Urinary bladder (tissue), 4 donors: Measurements from ENCODE around the gene KCNH1. TPM values are rescaled to one million over a fixed set of nuclear protein-coding genes. Genes with fewer than 3 reads are reported as not detected.

ENCODE experiments used
- DNase-seq: peaks from one replicate; pipeline ENCODE4 v3.0.0-alpha.2; 2015; ENCODE audit errors: extremely low spot score
- H3K27ac ChIP-seq: one replicate; pipeline ENCODE4 v1.5.1; 2013; ENCODE audit warnings: low read depth, mild to moderate bottlenecking, moderate library complexity
- H3K36me3 ChIP-seq: one replicate; pipeline ENCODE4 v1.6.1; 2013; ENCODE audit warnings: mild to moderate bottlenecking, moderate library complexity; ENCODE audit not compliant: insufficient read depth
- H3K4me1 ChIP-seq: one replicate; pipeline ENCODE4 v1.6.1; 2013; ENCODE audit warnings: mild to moderate bottlenecking, moderate library complexity; ENCODE audit not compliant: insufficient read depth
- H3K4me3 ChIP-seq: one replicate; pipeline ENCODE4 v1.5.1; 2013; ENCODE audit warnings: low read depth, low read length
- WGBS: extraction: QIAGEN DNeasy Blood & Tissue Kit; methylation state at CpG from one replicate; pipeline ENCODE4 v1.1.7; 2013; 5-methylcytosine and 5-hydroxymethylcytosine counted together
- polyA plus RNA-seq: library from polyadenylated mRNA; stranded (reverse); fragments of 200-250 nt; gene quantifications from one replicate; pipeline ENCODE4 v1.2.3, GENCODE V29; 2013
- total RNA-seq: library from RNA; depleted of rRNA; stranded (reverse); fragments of >200 nt; gene quantifications from one replicate; pipeline ENCODE4 v1.2.3, GENCODE V29; 2014
- donor health status: healthy with polysubstance abuse.
- donor health status: healthy.

The KCNH1 gene
- total RNA-seq (2.0 TPM), polyA plus RNA-seq (0.20 TPM)

- Histone ChIP-seq H3K4me1 (no peaks in the 10 kb centered on the region), H3K4me3 (peak within 1 kb of the TSS; percentile 42), H3K27ac (no peak within 1 kb of the TSS), H3K36me3 (no peaks in the 10 kb centered on the region)
- DNase-seq, result no peak
- WGBS, result 1% methylated on average over 61 of the region's 61 CpGs
Measured at GRCh38 chr1:211133836-211134669, at the start of gene KCNH1. Gene KCNH1, minus strand, starts transcription at chr1:211134148. Its CDS starts 203 bp downstream, at chr1:211133945.

DNA sequence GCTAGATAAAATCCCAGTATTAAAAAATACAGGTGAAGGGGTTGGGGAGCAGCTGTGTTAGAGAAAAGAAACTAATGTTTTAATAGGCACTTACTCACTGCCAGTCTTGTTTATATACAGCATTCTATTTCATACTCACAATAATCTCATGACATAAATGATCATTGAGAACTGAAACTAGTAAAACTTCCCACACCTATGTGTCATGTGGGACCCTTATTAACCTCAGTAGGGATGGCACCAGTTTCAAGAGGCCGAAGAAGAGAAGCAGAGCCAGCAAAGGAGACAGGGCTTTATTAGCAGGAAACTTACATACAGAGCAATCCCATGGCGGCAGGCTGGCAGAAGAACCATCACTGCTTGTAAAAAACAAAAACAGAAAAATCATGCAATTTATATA is 48.8 kb upstream of the KCNH1 start:
- DNase-seq, result no peak
- 64% methylated on average over 2 of the region's 2 CpGs for WGBS
- no peak overlapping the region for H3K27ac ChIP-seq
- no peaks in the 10 kb centered on the region for H3K36me3 ChIP-seq
- H3K4me3 ChIP-seq, result no peak overlapping the region
- H3K4me1 ChIP-seq, result no peaks in the 10 kb centered on the region

- no peaks in the 10 kb centered on the region for H3K36me3 ChIP-seq
- no peak for DNase-seq
- no peak overlapping the region for H3K4me3 ChIP-seq
- H3K4me1 ChIP-seq, result no peaks in the 10 kb centered on the region
- no peak overlapping the region for H3K27ac ChIP-seq
- 64% methylated on average over 2 of the region's 2 CpGs for WGBS
Measured at GRCh38 chr1:211174375-211174774, 40.4 kb upstream of the KCNH1 start.

GRCh38 chr1:211172657-211173056 is 38.7 kb upstream of the KCNH1 start:
- Histone ChIP-seq H3K36me3 (no peaks in the 10 kb centered on the region), H3K4me3 (no peak overlapping the region), H3K27ac (no peak overlapping the region), H3K4me1 (no peaks in the 10 kb centered on the region)
- DNase-seq, result no peak

- Histone ChIP-seq H3K27ac (no peak overlapping the region), H3K4me3 (no peak overlapping the region), H3K4me1 (no peaks in the 10 kb centered on the region), H3K36me3 (no peaks in the 10 kb centered on the region)
- 96% methylated on average over 1 of the region's 1 CpG for WGBS
- DNase-seq, result no peak
Measured at GRCh38 chr1:211169353-211169752, 35.4 kb upstream of the KCNH1 start.

DNA sequence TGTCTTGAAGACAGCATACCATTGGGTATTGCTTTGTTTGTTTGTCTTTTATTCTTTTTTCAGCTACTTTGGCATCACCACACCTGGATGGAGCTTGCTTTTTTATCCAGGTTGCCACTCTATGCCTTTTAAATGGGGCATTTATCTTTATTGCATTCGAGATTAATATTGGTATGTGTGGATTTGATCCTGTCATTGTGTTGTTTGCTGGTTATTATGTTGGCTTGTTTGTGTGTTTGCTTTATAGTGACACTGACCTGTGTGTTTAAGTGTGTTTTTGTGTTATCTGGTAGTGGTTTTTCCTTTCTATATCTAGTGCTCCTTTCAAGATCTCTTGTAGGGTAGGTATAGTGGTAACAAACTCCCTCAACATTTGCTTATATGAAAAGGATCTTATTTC is 24.9 kb upstream of the KCNH1 start:
- no peak for DNase-seq
- Histone ChIP-seq H3K4me1 (no peaks in the 10 kb centered on the region), H3K4me3 (no peak overlapping the region), H3K27ac (no peak overlapping the region), H3K36me3 (no peaks in the 10 kb centered on the region)
- WGBS, result 85% methylated on average over 1 of the region's 1 CpG

- H3K27ac ChIP-seq, result no peak overlapping the region
- no peaks in the 10 kb centered on the region for H3K36me3 ChIP-seq
- no peak for DNase-seq
- H3K4me1 ChIP-seq, result no peaks in the 10 kb centered on the region
- no peak overlapping the region for H3K4me3 ChIP-seq
- WGBS, result 62% methylated on average over 2 of the region's 2 CpGs
Measured at GRCh38 chr1:211155040-211155439, 21.1 kb upstream of the KCNH1 start.

GRCh38 chr1:211153932-211154331 is 20.0 kb upstream of the KCNH1 start:
- H3K4me3 ChIP-seq, result no peak overlapping the region
- no peak overlapping the region for H3K27ac ChIP-seq
- no peaks in the 10 kb centered on the region for H3K36me3 ChIP-seq
- DNase-seq, result no peak
- WGBS, result 24% methylated on average over 1 of the region's 1 CpG
- no peaks in the 10 kb centered on the region for H3K4me1 ChIP-seq

- H3K4me1 ChIP-seq, result no peaks in the 10 kb centered on the region
- no peak for DNase-seq
- H3K4me3 ChIP-seq, result no peak overlapping the region
- no peak overlapping the region for H3K27ac ChIP-seq
- peaks cover 2% of the 10 kb centered on the region for H3K36me3 ChIP-seq
- WGBS, result 58% methylated on average over 5 of the region's 5 CpGs
Measured at GRCh38 chr1:211148366-211148765, 14.4 kb upstream of the KCNH1 start.

DNA sequence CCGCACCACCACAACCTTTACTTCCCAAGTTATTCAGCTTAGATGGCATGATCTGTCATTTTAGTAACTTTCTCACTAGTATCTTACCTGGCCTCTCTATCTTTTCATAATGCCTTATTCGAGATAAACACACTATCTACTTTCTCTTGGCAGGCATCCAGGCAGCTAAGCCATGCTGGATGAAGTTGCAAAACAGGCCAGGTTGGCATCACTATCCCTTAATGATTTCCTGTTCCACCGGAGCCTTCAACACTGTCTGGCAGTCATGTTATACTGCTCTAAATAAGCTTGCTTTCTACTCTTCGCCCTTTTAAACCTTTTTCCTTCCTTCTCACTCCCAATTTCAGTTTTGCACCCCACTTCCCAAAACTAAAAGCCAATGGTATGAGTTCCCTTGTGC is 12.0 kb upstream of the KCNH1 start:
- H3K27ac ChIP-seq, result no peak overlapping the region
- H3K4me3 ChIP-seq, result no peak overlapping the region
- 40% methylated on average over 4 of the region's 4 CpGs for WGBS
- peaks cover 2% of the 10 kb centered on the region for H3K36me3 ChIP-seq
- no peak for DNase-seq
- no peaks in the 10 kb centered on the region for H3K4me1 ChIP-seq

DNA sequence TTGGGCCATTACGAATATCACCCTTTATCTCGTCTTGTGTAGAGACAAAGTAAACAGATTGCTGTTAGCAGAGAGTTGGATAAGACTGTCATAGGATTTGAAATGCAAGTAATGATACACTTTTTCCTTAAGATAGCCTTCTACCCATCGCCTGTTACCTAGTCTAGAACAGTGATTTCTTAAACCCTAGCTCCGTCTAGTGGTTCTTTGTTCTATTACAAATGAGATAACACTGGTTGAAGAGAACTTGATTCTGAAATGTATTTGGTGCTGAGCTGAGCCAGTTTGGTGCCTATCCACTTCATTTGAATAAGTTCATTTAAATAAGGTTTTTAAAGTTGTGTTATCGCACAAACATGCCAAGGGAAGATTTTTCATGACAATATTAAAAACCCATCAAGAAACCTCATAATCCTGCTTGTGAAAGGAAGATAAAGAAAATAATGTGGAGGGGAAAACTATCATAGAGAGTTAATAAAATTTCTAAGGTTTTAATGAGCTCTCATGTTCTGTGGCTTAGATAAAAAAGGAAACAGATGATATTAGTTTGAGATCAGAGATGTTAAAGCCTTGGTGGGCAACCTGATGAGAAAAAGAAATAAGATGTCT is 1.5 kb upstream of the KCNH1 start:
- Histone ChIP-seq H3K4me3 (no peak overlapping the region), H3K4me1 (no peaks in the 10 kb centered on the region), H3K27ac (no peak overlapping the region), H3K36me3 (no peaks in the 10 kb centered on the region)
- DNase-seq, result no peak
- 16% methylated on average over 5 of the region's 5 CpGs for whole genome bisulfite sequencing

GRCh38 chr1:211133393-211133835 is 534 bp downstream of the KCNH1 start:
- under 1% methylated on average over 31 of the region's 31 CpGs for WGBS
- no peak overlapping the region for H3K27ac ChIP-seq
- DNase-seq, result no peak

GRCh38 chr1:211132721-211133392 is 1.1 kb downstream of the KCNH1 start:
- Histone ChIP-seq H3K4me3 (peak overlapping the region; percentile 42), H3K27ac (no peak overlapping the region), H3K36me3 (no peaks in the 10 kb centered on the region), H3K4me1 (no peaks in the 10 kb centered on the region)
- DNase-seq, result no peak
- WGBS, result 14% methylated on average over 20 of the region's 20 CpGs

More at GRCh38 chr1:211133393-211133835, 534 bp downstream of the KCNH1 start:
- peak overlapping the region; percentile 42 for H3K4me3 ChIP-seq
- no peaks in the 10 kb centered on the region for H3K36me3 ChIP-seq
- H3K4me1 ChIP-seq, result no peaks in the 10 kb centered on the region

DNA sequence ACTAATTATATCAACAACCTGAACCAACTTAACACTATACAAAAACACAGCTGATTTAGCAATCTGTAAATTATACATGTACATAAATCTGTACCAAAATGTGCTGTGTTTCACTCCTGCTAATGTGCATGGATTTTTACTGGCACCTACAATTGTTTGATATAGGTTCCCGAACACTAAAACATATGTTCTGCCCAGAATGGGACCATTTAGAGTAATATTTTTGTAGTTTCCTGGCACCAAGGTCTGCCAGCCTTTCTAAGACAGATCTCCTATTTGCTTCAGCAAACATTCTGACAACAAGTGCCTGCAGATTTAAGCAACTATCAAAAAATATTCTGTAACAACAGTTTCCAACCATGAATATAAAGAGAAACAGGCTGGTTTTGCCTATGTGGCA is 4.2 kb downstream of the KCNH1 start:
- DNase-seq, result no peak
- WGBS, result 75% methylated on average over 1 of the region's 1 CpG
- Histone ChIP-seq H3K36me3 (no peaks in the 10 kb centered on the region), H3K4me3 (no peak overlapping the region), H3K27ac (no peak overlapping the region), H3K4me1 (no peaks in the 10 kb centered on the region)
